Activated CD4-positive, alpha-beta T cell treated with anti-CD3 and anti-CD28 coated beads for 4 hours (primary cell): Measurements from ENCODE around the gene APOA4.

Experiments used
- DNase-seq, 2 donors: peaks; one replicate each; pipeline ENCODE4 v3.0.0-alpha.2; 2020

APOA4 gene

DNA sequence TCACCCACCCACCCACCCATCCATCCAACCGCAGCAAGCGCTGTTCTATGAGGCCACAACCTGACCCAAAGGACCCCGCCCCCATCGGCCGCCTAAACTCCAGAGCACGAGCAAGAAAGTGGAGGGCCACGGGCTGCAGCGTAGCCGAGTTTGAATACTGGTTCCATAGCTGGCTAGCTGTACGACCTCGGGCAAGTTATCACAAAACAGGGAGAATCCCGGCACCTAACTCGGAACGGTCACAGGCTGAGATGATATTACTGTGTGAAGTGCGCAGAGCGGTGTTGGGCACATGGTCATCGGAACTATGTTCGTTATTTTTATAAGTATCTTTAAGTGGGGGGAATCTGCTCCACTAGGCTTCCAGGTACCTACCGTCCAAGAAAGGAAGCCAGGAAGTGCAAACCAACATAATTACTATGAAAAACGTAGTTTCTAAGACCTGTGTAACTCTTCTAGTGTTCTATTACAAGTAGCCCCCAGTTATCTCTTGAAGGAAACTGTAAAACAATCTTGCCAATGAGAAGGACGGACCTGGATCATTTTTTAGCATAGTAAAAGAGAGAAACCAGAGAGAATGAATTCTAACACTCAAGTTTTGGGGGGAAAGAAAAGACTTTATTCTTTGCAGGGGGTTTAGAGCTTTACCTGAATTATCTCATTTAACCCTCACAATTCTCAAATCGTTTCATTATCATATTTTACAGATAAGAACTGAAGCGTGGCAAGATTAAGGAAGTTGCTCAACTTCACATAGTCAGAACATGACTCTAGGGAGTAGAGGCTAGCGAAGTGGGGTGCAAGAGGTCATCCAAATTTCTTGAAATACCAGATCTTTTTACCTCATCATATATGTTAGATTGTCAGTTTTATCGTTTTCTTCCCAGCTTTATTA is 49.7 kb downstream of the APOA4 start:
- DNase-seq: no peak

DNA sequence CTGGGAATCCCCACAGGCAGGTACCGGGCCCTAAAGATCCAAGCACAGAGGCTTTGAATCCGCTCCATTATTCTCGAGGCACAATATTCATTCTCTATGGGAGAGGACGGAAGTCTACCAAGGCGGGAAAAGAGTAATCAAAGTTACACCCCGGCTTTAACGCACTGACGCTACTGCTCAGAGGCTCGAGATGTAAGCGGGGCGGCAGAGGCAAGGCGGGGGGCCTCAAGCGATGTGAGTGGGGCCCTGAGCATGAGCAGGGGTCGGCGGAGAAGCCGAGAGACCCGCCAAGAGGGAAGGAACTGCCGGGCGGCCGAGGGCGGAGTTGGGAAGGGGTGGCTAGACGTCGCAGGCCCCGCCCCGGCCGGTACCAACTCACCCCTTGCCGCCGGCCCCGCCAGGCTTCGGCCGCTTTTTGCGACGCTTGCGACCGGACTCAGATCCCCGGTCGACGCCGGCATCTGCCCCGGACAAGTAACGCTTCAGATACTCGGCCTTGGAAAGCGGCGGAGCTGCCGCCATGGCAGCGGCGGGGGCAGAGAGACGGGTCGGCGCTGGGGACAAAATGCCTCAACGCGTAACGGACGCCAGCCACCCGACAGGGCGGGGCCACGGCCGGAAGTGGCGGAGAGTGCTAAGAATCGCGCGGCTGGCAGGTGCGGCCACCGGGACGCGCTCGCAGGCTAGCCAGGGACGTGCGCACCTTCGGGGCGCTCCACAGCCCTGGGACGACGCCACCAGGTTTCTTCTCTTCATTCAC is 50.5 kb downstream of the APOA4 start, which contains the start of gene BUD13:
Gene BUD13 (minus strand): TSS at position 545 of the 760 bp plus-strand sequence. CDS start 23 bp downstream, at position 522.
- DNase-seq: peak; percentile 91 to 92

DNA sequence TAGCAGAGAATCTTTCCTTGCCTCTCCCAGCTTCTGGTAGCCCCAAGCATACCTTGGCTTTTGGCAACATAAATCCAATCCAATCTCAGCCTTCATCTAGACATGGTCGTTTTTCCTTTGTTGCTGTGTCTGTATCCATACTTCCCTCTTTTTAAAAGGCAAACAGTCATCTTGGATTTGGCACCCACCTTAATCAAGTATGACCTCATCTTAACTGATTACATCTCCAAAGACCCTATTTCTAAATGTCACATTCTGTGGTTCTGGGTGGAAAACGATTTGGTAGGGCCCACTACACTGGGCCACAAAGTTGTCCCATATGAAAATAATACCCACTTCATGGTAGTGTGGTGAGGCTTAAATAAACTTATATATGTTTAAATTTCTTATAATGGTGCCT is 51.2 kb downstream of the APOA4 start:
- no peak for DNase-seq
